WERI-Rb-1 (cell line): Measurements from ENCODE around the gene PROSER3.
A peak's percentile ranks its signal among the peaks of the same experiment; 100 is the strongest.

Experiments
- DNase-seq: peaks from one replicate; pipeline ENCODE4 v3.0.0-alpha.2; 2020
- H3K27ac ChIP-seq: fragments of 250-450 bp; sonication (Bioruptor Pico); 2 replicates; pipeline ENCODE4 v1.5.1; 2020; ENCODE audit warnings: mild to moderate bottlenecking, moderate library complexity
- H3K27me3 ChIP-seq: fragments of 250-450 bp; sonication (Bioruptor Pico); 2 replicates; pipeline ENCODE4 v1.5.1; 2021; ENCODE audit warnings: mild to moderate bottlenecking, low read depth, moderate library complexity; ENCODE audit not compliant: insufficient read depth, severe bottlenecking
- H3K36me3 ChIP-seq: fragments of 250-450 bp; sonication (Bioruptor Pico); 2 replicates; pipeline ENCODE4 v1.5.1; 2020; ENCODE audit warnings: mild to moderate bottlenecking, moderate library complexity
- H3K4me3 ChIP-seq: 2 replicates; pipeline ENCODE4 v1.5.1; 2011; ENCODE audit warnings: low read depth, mild to moderate bottlenecking, control low read depth, low read length
- H3K9me3 ChIP-seq: fragments of 250-450 bp; sonication (Bioruptor Pico); 2 replicates; pipeline ENCODE4 v1.5.1; 2021; ENCODE audit warnings: mild to moderate bottlenecking, moderate library complexity; ENCODE audit not compliant: severe bottlenecking
- CTCF ChIP-seq: IDR thresholded peaks from 2 replicates; pipeline ENCODE4 v1.5.1; 2011; ENCODE audit warnings: low read depth, mild to moderate bottlenecking, control low read depth, inconsistent platforms, low read length

PROSER3 gene

GRCh38 chr19:35776102-35776788 is 18.3 kb downstream of the PROSER3 start:
- no peak for DNase-seq
- Histone ChIP-seq H3K27me3 (no peaks in the 10 kb centered on the region), H3K36me3 (peaks cover 37% of the 10 kb centered on the region), H3K9me3 (no peaks in the 10 kb centered on the region), H3K27ac (peak overlapping the region; percentile 70), H3K4me3 (peak overlapping the region; percentile 78)
- no peak for TF ChIP-seq CTCF

- Histone ChIP-seq H3K27ac (no peak overlapping the region; the same call in 1 of the 2 replicates), H3K27me3 (no peaks in the 10 kb centered on the region), H3K36me3 (peaks cover 46% of the 10 kb centered on the region), H3K4me3 (no peak overlapping the region), H3K9me3 (no peaks in the 10 kb centered on the region)
- no peak for DNase-seq
- no peak for TF ChIP-seq CTCF
Observed at GRCh38 chr19:35777086-35777841, 19.3 kb downstream of the PROSER3 start.

GRCh38 chr19:35777961-35778360 is 20.0 kb downstream of the PROSER3 start:
- peaks cover 53% of the 10 kb centered on the region for H3K36me3 ChIP-seq
- H3K4me3 ChIP-seq = no peak overlapping the region
- H3K27me3 ChIP-seq = no peaks in the 10 kb centered on the region
- no peak for TF ChIP-seq CTCF
- no peaks in the 10 kb centered on the region for H3K9me3 ChIP-seq
- DNase-seq = no peak
- no peak overlapping the region for H3K27ac ChIP-seq

GRCh38 chr19:35779033-35779432 is 21.1 kb downstream of the PROSER3 start:
- no peak for TF ChIP-seq CTCF
- H3K27ac ChIP-seq = no peak overlapping the region
- no peaks in the 10 kb centered on the region for H3K27me3 ChIP-seq
- no peak for DNase-seq
- peaks cover 53% of the 10 kb centered on the region for H3K36me3 ChIP-seq
- no peaks in the 10 kb centered on the region for H3K9me3 ChIP-seq
- H3K4me3 ChIP-seq = no peak overlapping the region

- no peak for TF ChIP-seq CTCF
- peaks cover 57% of the 10 kb centered on the region for H3K36me3 ChIP-seq
- no peaks in the 10 kb centered on the region for H3K9me3 ChIP-seq
- H3K27ac ChIP-seq = no peak overlapping the region
- DNase-seq = no peak
- no peak overlapping the region for H3K4me3 ChIP-seq
- no peaks in the 10 kb centered on the region for H3K27me3 ChIP-seq
Observed at GRCh38 chr19:35780058-35780457, 22.1 kb downstream of the PROSER3 start.
